BLaER1 (cell line): ENCODE measurements around the gene SKAP2.
"Not testable (repeated sequence)": the region's sequence is repeated elsewhere in the genome, so short reads cannot be mapped to it uniquely, and the experiment has no call there.

Source experiments
- H3K27ac ChIP-seq: shearing (Covaris generic); formaldehyde crosslinking; 2 replicates; pipeline ENCODE4 v1.8.1; 2022
- H3K27me3 ChIP-seq: shearing (Covaris generic); formaldehyde crosslinking; 2 replicates; pipeline ENCODE4 v1.8.1; 2022
- H3K36me3 ChIP-seq: shearing (Covaris generic); formaldehyde crosslinking; 2 replicates; pipeline ENCODE4 v1.8.1; 2022
- H3K4me1 ChIP-seq: shearing (Covaris generic); formaldehyde crosslinking; 2 replicates; pipeline ENCODE4 v1.8.1; 2022
- H3K4me2 ChIP-seq: shearing (Covaris generic); formaldehyde crosslinking; 2 replicates; pipeline ENCODE4 v1.8.1; 2022
- H3K4me3 ChIP-seq: shearing (Covaris generic); formaldehyde crosslinking; 2 replicates; pipeline ENCODE4 v1.8.1; 2022
- H3K9ac ChIP-seq: shearing (Covaris generic); formaldehyde crosslinking; 2 replicates; pipeline ENCODE4 v1.8.1; 2022
- H3K9me3 ChIP-seq: shearing (Covaris generic); formaldehyde crosslinking; 2 replicates; pipeline ENCODE4 v1.8.1; 2022
- H4K20me1 ChIP-seq: shearing (Covaris generic); formaldehyde crosslinking; 2 replicates; pipeline ENCODE4 v1.8.1; 2022
- Cebpa-rat ChIP-seq: shearing (Covaris generic); IDR thresholded peaks from 2 replicates; pipeline ENCODE4 v1.8.1; 2022

The SKAP2 gene

DNA sequence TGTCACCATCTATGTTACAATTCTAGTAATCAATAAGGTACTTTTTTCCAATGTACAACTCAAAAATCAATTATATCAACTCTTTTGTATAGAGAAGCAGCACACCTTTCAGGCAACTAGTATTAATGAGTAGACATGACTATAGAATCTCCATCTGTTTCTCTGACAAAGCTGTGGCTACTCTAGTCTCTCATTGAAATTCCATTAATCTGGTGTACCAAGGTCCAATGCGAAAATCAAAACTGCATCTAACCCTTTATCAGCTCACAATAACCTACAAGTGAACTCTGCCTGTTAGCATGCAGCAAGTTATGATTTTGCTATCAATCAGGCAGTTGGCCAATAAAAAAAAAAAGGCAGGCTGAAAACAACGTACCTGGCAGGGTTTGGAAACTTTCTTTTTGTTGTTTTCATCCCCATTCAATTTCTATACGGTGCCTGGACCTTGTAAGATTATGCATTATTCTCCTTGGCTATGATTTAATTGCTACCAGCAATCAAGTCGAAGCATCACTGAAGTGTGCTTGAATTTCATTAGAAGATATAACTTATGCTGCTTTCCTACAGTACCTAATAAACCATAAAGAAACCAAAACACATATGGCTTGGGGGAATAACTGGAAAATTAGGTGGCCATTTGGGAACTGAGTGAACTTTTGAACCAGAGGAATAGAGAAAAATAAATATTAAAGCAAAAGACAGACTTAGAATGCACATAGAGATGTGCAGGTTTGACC, 23.2 kb downstream of the SKAP2 start:
- no peaks in the 10 kb centered on the region for H3K27me3 ChIP-seq
- H3K36me3 ChIP-seq, result no peaks in the 10 kb centered on the region
- TF ChIP-seq Cebpa-rat, result no peak
- no peak overlapping the region for H3K4me3 ChIP-seq
- no peaks in the 10 kb centered on the region for H4K20me1 ChIP-seq
- no peak overlapping the region for H3K27ac ChIP-seq
- no peaks in the 10 kb centered on the region for H3K4me1 ChIP-seq
- H3K9ac ChIP-seq, result no peak overlapping the region
- peaks cover 3% of the 10 kb centered on the region for H3K9me3 ChIP-seq
- H3K4me2 ChIP-seq, result no peak overlapping the region

DNA sequence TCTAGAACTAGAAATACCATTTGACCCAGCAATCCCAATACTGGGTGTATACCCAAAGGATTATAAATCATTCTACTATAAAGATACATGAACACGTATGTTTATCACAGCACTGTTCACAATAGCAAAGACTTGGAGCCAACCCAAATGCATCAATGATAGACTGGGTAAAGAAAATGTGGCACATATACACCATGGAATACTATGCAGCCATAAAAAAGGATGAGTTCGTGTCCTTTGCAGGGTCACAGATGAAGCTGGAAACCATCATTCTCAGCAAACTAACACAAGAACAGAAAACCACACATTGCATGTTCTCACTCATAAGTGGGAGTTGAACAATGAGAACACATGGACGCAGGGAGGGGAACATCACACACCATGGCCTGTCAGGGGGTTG, 27.6 kb downstream of the SKAP2 start:
- not testable (repeated sequence) for H3K27me3 ChIP-seq, H3K4me3 ChIP-seq, H3K4me1 ChIP-seq, H3K9ac ChIP-seq, H4K20me1 ChIP-seq, H3K36me3 ChIP-seq, H3K27ac ChIP-seq, H3K4me2 ChIP-seq
- H3K9me3 ChIP-seq, result peaks cover 12% of the 10 kb centered on the region

DNA sequence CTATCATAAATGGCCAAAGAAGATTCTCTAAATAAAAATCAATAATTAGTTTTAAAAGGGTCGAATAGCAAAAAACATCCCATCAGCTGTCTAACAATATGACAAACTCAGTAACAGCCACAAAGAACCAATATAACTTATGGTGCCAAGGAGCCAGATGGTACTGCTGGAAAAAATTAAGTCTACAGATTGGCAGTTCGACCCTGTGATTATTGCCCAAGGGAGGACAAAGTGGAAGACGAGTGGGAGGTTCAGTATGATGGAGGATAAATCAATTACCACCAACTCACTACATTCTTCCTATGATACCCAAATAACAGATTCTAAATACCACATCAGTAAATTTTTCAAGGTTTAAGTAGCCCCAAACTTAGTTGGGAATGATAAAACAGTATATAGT, 49.0 kb downstream of the SKAP2 start:
- TF ChIP-seq Cebpa-rat, result no peak
- H3K27ac ChIP-seq, result no peak overlapping the region

DNA sequence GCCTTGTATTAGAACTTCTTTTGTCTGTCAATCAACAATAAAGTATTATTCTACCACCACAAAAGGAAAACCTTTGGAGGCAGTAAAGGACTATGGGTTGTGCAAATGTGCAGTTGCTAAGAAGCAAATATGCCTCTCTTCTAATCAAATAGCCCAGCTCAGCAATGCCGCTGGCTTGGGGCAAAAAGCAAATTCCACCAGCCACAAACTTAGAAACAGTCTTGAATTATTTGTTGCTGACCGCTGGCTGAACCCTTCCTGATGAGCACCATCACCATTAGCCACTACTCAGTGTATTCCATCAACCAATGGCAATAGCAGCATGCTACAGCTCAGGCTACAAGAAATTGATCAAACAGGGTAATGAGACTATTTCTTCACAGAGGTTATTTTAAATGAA, 51.0 kb downstream of the SKAP2 start:
- Histone ChIP-seq H3K36me3 (no peaks in the 10 kb centered on the region), H3K4me1 (no peaks in the 10 kb centered on the region), H3K4me2 (no peak overlapping the region), H4K20me1 (no peaks in the 10 kb centered on the region), H3K4me3 (no peak overlapping the region), H3K27ac (no peak overlapping the region), H3K9me3 (no peaks in the 10 kb centered on the region), H3K27me3 (no peaks in the 10 kb centered on the region), H3K9ac (no peak overlapping the region)
- TF ChIP-seq Cebpa-rat, result no peak

More for the DNA sequence above, 49.0 kb downstream of the SKAP2 start:
- Histone ChIP-seq H3K4me2 (no peak overlapping the region), H3K9me3 (no peaks in the 10 kb centered on the region), H3K4me1 (no peaks in the 10 kb centered on the region), H3K9ac (no peak overlapping the region), H3K4me3 (no peak overlapping the region), H3K36me3 (no peaks in the 10 kb centered on the region), H4K20me1 (no peaks in the 10 kb centered on the region), H3K27me3 (no peaks in the 10 kb centered on the region)

DNA sequence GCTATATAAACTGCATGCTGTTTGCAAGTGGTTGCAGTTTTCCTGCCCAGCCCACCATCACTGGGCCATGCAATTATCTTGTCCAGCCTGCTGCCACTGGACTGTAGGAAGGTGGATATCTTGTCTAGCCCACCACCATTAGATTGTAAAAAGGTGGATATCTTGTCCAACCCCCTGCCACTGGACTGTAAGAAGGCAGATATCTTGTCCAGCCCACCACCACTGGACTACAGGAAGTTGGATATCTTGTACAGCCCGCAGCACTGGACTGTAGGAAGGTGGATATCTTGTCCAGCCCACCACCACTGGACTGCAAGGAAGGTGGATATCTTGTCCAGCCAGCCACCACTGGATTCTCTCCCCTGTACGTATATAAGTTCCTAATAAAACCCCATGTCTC, 69.8 kb downstream of the SKAP2 start:
- Histone ChIP-seq H3K4me1 (no peaks in the 10 kb centered on the region), H3K4me3 (no peak overlapping the region), H3K9ac (no peak overlapping the region), H4K20me1 (no peaks in the 10 kb centered on the region), H3K27me3 (no peaks in the 10 kb centered on the region), H3K27ac (no peak overlapping the region), H3K4me2 (no peak overlapping the region), H3K9me3 (no peaks in the 10 kb centered on the region), H3K36me3 (no peaks in the 10 kb centered on the region)
- TF ChIP-seq Cebpa-rat, result no peak

DNA sequence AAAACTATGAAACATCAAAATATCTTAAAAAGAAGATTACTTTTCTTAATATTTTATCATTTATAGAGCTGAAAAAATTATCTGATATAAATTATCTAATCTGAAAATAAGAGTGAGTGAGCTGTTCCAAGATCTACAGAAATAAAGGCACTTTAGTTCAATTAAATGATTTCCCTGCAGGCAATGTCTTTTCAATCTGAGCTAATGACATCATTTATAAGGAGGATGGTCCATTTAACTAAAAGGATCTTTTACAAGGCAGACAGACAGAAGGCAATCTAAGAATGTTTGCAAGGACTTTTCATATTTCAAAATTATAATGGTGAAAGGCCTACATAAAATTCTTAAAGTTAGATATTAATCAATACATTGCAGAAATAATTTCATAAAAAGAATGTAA, 71.8 kb downstream of the SKAP2 start:
- Histone ChIP-seq H3K4me1 (no peaks in the 10 kb centered on the region), H3K27me3 (no peaks in the 10 kb centered on the region), H3K4me3 (no peak overlapping the region), H3K9ac (no peak overlapping the region), H3K36me3 (no peaks in the 10 kb centered on the region), H3K9me3 (no peaks in the 10 kb centered on the region), H4K20me1 (no peaks in the 10 kb centered on the region), H3K4me2 (no peak overlapping the region), H3K27ac (no peak overlapping the region)
- TF ChIP-seq Cebpa-rat, result no peak

DNA sequence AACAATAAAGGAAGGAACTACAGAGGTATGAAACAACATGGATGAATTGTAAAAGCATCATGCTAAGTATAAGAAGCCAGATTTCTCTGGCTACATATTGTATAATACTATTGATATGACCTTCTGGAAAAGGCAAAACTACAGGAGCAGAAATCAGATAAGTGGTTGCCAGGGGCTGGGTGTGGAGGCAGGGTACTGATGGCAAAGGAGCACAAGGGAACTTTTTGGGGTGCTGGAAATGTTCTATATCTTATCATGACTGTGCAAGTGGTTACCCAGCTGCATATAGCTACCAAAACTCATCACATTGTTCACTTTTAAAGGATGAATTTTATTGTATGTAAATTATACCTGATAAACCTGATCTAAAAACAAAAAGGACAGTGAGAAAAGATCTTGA, 72.4 kb downstream of the SKAP2 start:
- no peak overlapping the region for H3K27ac ChIP-seq
- no peaks in the 10 kb centered on the region for H4K20me1 ChIP-seq

DNA sequence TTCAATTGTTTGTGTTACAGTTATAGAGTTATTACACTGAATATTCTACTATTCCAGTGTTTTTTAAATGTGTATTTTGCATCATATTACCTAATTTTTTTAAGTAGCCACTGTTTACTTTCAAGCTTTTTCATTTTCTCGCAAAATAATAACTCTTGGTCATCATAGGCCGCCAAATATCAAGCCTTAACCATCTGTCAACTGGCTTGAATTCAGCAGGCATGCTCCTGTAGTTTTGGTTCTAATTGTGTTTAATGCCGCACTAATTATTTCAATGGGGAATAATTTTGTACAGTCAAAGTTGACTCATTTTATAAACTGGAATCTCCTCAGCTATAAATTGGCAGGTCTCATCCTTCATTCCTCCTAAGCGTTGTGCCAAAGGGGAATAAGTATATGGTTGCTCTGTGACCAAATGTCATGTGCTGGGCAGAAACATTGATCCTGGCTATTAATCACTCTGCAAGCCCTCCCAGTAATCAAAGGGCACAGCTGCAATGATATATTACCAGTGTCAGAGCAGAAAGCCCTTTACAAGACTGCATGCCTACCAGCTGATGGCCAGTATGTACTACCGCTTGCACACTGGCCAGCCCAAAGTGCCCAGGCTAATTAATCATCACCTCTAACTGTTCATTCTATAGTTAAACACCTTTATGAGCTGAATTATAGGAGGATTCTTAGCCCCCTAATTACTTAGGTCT, 74.8 kb downstream of the SKAP2 start:
- H4K20me1 ChIP-seq, result no peaks in the 10 kb centered on the region
- no peak for TF ChIP-seq Cebpa-rat
- no peaks in the 10 kb centered on the region for H3K36me3 ChIP-seq
- H3K4me1 ChIP-seq, result no peaks in the 10 kb centered on the region
- no peaks in the 10 kb centered on the region for H3K27me3 ChIP-seq
- no peak overlapping the region for H3K4me3 ChIP-seq
- no peak overlapping the region for H3K27ac ChIP-seq
- H3K9ac ChIP-seq, result no peak overlapping the region
- no peak overlapping the region for H3K4me2 ChIP-seq
- H3K9me3 ChIP-seq, result no peaks in the 10 kb centered on the region

More for the DNA sequence above, 72.4 kb downstream of the SKAP2 start:
- no peak for TF ChIP-seq Cebpa-rat
- Histone ChIP-seq H3K4me3 (no peak overlapping the region), H3K27me3 (no peaks in the 10 kb centered on the region), H3K9ac (no peak overlapping the region), H3K36me3 (no peaks in the 10 kb centered on the region), H3K4me2 (no peak overlapping the region), H3K9me3 (no peaks in the 10 kb centered on the region), H3K4me1 (no peaks in the 10 kb centered on the region)

DNA sequence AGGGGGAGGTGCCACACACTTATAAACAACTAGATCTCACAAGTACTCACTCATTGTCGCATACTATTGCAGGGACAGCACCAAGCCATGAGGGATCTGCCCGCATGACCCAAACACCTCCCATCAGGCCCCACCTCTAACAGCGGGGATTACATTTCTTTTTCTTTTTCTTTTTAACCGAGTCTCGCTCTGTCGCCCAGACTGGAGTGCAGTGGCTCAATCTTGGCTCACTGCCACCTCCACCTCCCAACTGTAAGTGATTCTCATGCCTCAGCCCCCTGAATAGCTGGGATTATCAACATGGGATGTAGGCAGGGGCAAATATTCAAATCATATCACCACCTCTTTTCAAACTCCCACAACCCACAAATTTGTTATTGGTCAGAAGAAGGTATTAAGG, 76.7 kb downstream of the SKAP2 start:
- Histone ChIP-seq H3K4me1 (no peaks in the 10 kb centered on the region), H3K27me3 (no peaks in the 10 kb centered on the region), H3K4me3 (no peak overlapping the region), H3K9ac (no peak overlapping the region), H3K27ac (no peak overlapping the region), H4K20me1 (no peaks in the 10 kb centered on the region), H3K9me3 (no peaks in the 10 kb centered on the region), H3K36me3 (no peaks in the 10 kb centered on the region), H3K4me2 (no peak overlapping the region)
- TF ChIP-seq Cebpa-rat, result no peak

DNA sequence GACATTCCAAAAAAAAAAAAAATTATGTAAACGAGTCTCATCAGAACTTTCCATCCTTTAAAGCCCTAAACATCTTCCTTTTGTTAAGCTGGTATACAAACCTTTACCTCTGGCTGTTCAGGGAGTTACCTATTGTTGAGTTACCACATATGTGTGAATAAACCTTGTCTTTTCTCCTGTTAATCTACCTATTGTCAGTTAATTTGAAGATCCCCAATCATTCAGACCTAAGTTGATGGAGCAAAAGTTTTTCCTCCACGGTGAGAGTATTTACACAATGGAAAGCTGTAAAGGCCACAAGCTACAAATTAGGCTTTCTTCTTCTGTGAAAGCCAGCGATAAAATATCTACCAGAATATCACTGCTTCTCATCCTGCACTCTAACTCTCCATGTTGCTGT, 80.3 kb downstream of the SKAP2 start:
- Histone ChIP-seq H3K36me3 (no peaks in the 10 kb centered on the region), H3K27me3 (no peaks in the 10 kb centered on the region), H3K4me1 (no peaks in the 10 kb centered on the region), H3K4me2 (no peak overlapping the region), H4K20me1 (no peaks in the 10 kb centered on the region), H3K9ac (no peak overlapping the region), H3K27ac (no peak overlapping the region), H3K9me3 (no peaks in the 10 kb centered on the region), H3K4me3 (no peak overlapping the region)
- TF ChIP-seq Cebpa-rat, result no peak
